ENCODE data around the gene ABCG8. TPM values are rescaled to one million over a fixed set of nuclear protein-coding genes. Genes with fewer than 3 reads are reported as not detected.

ABCG8 gene
- total RNA-seq, 1 experiment from 2014 or later, result not detected

GRCh38 chr2:43792653-43793052, 46.1 kb upstream of the ABCG8 start:
- no peaks in the 10 kb centered on the region for H3K36me3 ChIP-seq (ENCODE audit: control insufficient read depth, insufficient read depth, low read length)
- ChIA-PET POLR2A (no interaction called here), CTCF (no interaction called here)
- H3K4me3 ChIP-seq (ENCODE audit: low read depth, low read length), result no peak overlapping the region
- no TSS peak for BruUV-seq (replicated peaks)
- Mint-ChIP-seq H3K36me3 (ENCODE audit: insufficient read depth, unreplicated experiment) (no peaks in the 10 kb centered on the region), H3K4me3 (ENCODE audit: unreplicated experiment) (no peak overlapping the region), H3K9me3 (ENCODE audit: unreplicated experiment) (no peaks in the 10 kb centered on the region), H3K27me3 (ENCODE audit: insufficient read depth, unreplicated experiment) (no peaks in the 10 kb centered on the region), H3K27ac (ENCODE audit: unreplicated experiment) (no peak overlapping the region), H3K4me1 (ENCODE audit: low read depth, unreplicated experiment) (no peaks in the 10 kb centered on the region)
- no peaks in the 10 kb centered on the region for H3K4me1 ChIP-seq
- H3K9me3 ChIP-seq, result no peaks in the 10 kb centered on the region
- H3K27me3 ChIP-seq (replicated peaks; ENCODE audit: control insufficient read depth, insufficient read depth, low read length), result no peaks in the 10 kb centered on the region
- no peak for DNase-seq
- intact Hi-C loops (cut with micrococcal nuclease; ENCODE audit: unreplicated experiment), result no loop called here
- TF ChIP-seq CTCF (IDR thresholded peaks at IDR 0.05; ENCODE audit: insufficient read depth in 1 of 2, low read depth in 1 of 2, low read length in 1 of 2, severe bottlenecking in 1 of 2, unreplicated experiment in 1 of 2), result no peak

- intact Hi-C loops (cut with micrococcal nuclease; ENCODE audit: unreplicated experiment), result no loop called here
- H3K4me3 Mint-ChIP-seq (ENCODE audit: unreplicated experiment), result no peak overlapping the region
- H3K27me3 Mint-ChIP-seq (ENCODE audit: insufficient read depth, unreplicated experiment), result no peaks in the 10 kb centered on the region
- Histone ChIP-seq H3K27me3 (replicated peaks; ENCODE audit: control insufficient read depth, insufficient read depth, low read length) (no peaks in the 10 kb centered on the region), H3K36me3 (ENCODE audit: control insufficient read depth, insufficient read depth, low read length) (no peaks in the 10 kb centered on the region), H3K9me3 (no peaks in the 10 kb centered on the region), H3K4me1 (no peaks in the 10 kb centered on the region), H3K4me3 (ENCODE audit: low read depth, low read length) (no peak overlapping the region)
- no peak overlapping the region for H3K27ac Mint-ChIP-seq (ENCODE audit: unreplicated experiment)
- BruUV-seq (replicated peaks), result no TSS peak
- no peak for DNase-seq
- H3K36me3 Mint-ChIP-seq (ENCODE audit: insufficient read depth, unreplicated experiment), result no peaks in the 10 kb centered on the region
- no peak for TF ChIP-seq CTCF (IDR thresholded peaks at IDR 0.05; ENCODE audit: insufficient read depth in 1 of 2, low read depth in 1 of 2, low read length in 1 of 2, severe bottlenecking in 1 of 2, unreplicated experiment in 1 of 2)
- POLR2A ChIA-PET, result no interaction called here
- CTCF ChIA-PET, result no interaction called here
- H3K9me3 Mint-ChIP-seq (ENCODE audit: unreplicated experiment), result no peaks in the 10 kb centered on the region
- no peaks in the 10 kb centered on the region for H3K4me1 Mint-ChIP-seq (ENCODE audit: low read depth, unreplicated experiment)
These were observed 43.8 kb upstream of the ABCG8 start for GRCh38 chr2:43794956-43795355.

- H3K4me3 Mint-ChIP-seq (ENCODE audit: unreplicated experiment), result no peak overlapping the region
- Histone ChIP-seq H3K36me3 (ENCODE audit: control insufficient read depth, insufficient read depth, low read length) (no peaks in the 10 kb centered on the region), H3K4me3 (ENCODE audit: low read depth, low read length) (no peak overlapping the region), H3K4me1 (no peaks in the 10 kb centered on the region), H3K9me3 (no peaks in the 10 kb centered on the region), H3K27me3 (replicated peaks; ENCODE audit: control insufficient read depth, insufficient read depth, low read length) (no peaks in the 10 kb centered on the region)
- POLR2A ChIA-PET, result no interaction called here
- H3K27ac Mint-ChIP-seq (ENCODE audit: unreplicated experiment), result no peak overlapping the region
- DNase-seq, result no peak
- no peaks in the 10 kb centered on the region for H3K9me3 Mint-ChIP-seq (ENCODE audit: unreplicated experiment)
- no peak for TF ChIP-seq CTCF (IDR thresholded peaks at IDR 0.05; ENCODE audit: insufficient read depth in 1 of 2, low read depth in 1 of 2, low read length in 1 of 2, severe bottlenecking in 1 of 2, unreplicated experiment in 1 of 2)
- no TSS peak for BruUV-seq (replicated peaks)
- H3K4me1 Mint-ChIP-seq (ENCODE audit: low read depth, unreplicated experiment), result no peaks in the 10 kb centered on the region
- peaks cover 3% of the 10 kb centered on the region for H3K36me3 Mint-ChIP-seq (ENCODE audit: insufficient read depth, unreplicated experiment)
- H3K27me3 Mint-ChIP-seq (ENCODE audit: insufficient read depth, unreplicated experiment), result no peaks in the 10 kb centered on the region
- intact Hi-C loops (cut with micrococcal nuclease; ENCODE audit: unreplicated experiment), result no loop called here
- CTCF ChIA-PET, result no interaction called here
These were observed 42.6 kb upstream of the ABCG8 start for GRCh38 chr2:43796206-43796605.
